NCI-H1417 (cell line): ENCODE data around the gene GRIK1.
A peak's percentile ranks its signal among the peaks of the same experiment; 100 is the strongest.

Experiments used
- DNase-seq, 3 experiments: peaks; one replicate each; lab custom pipeline; 2025; lab: John Stamatoyannopoulos, UW

The GRIK1 gene

GRCh38 chr21:29909571-29909970, 30.2 kb downstream of the GRIK1 start:
- DNase-seq: no peak

- peak in 2 of 3 experiments; percentile 15 to 39 for DNase-seq
These were observed 35.2 kb downstream of the GRIK1 start for GRCh38 chr21:29904359-29905282.

GRCh38 chr21:29896884-29897283, 42.9 kb downstream of the GRIK1 start:
- no peak for DNase-seq

- peak in 1 of 3 experiments; percentile 22 for DNase-seq
These were observed 46.1 kb downstream of the GRIK1 start for GRCh38 chr21:29893687-29894086.

- DNase-seq: peak in 2 of 3 experiments; percentile 76 to 97
These were observed 47.4 kb downstream of the GRIK1 start for GRCh38 chr21:29892379-29892778.

- DNase-seq: no peak
These were observed 51.4 kb downstream of the GRIK1 start for GRCh38 chr21:29888437-29888836.

GRCh38 chr21:29887313-29888009, 52.3 kb downstream of the GRIK1 start:
- DNase-seq: no peak

- DNase-seq: peak in 1 of 3 experiments; percentile 32
These were observed 54.3 kb downstream of the GRIK1 start for GRCh38 chr21:29885491-29885890.

GRCh38 chr21:29875873-29876272, 63.9 kb downstream of the GRIK1 start:
- DNase-seq: peak in 1 of 3 experiments; percentile 33

- DNase-seq: peak in 1 of 3 experiments; percentile 36
These were observed 64.6 kb downstream of the GRIK1 start for GRCh38 chr21:29875036-29875716.

GRCh38 chr21:29873908-29874307, 65.9 kb downstream of the GRIK1 start:
- DNase-seq: no peak

GRCh38 chr21:29870814-29871213, 69.0 kb downstream of the GRIK1 start:
- no peak for DNase-seq

- no peak for DNase-seq
These were observed 72.0 kb downstream of the GRIK1 start for GRCh38 chr21:29867796-29868195.

GRCh38 chr21:29860346-29860745, 79.5 kb downstream of the GRIK1 start:
- DNase-seq: peak in 1 of 3 experiments; percentile 25

- DNase-seq: no peak
These were observed 82.6 kb downstream of the GRIK1 start for GRCh38 chr21:29857150-29857549.

- DNase-seq: no peak
These were observed 85.0 kb downstream of the GRIK1 start for GRCh38 chr21:29854795-29855194.

- no peak for DNase-seq
These were observed 88.2 kb downstream of the GRIK1 start for GRCh38 chr21:29851611-29852010.

GRCh38 chr21:29849735-29850176, 90.0 kb downstream of the GRIK1 start:
- DNase-seq: peak; percentile 32 to 94 (median 70)

GRCh38 chr21:29843804-29844203, 96.0 kb downstream of the GRIK1 start:
- DNase-seq: no peak

- DNase-seq: no peak
These were observed 105.2 kb downstream of the GRIK1 start for GRCh38 chr21:29834617-29835016.

- DNase-seq: no peak
These were observed 107.6 kb downstream of the GRIK1 start for GRCh38 chr21:29832217-29832616.

- DNase-seq: no peak
These were observed 110.1 kb downstream of the GRIK1 start for GRCh38 chr21:29829564-29830275.
